Eye (tissue), 1 donor: ENCODE data around the gene PAX8.

Source experiments
- DNase-seq: peaks from one replicate; pipeline ENCODE4 v3.0.0-alpha.2; 2015

The PAX8 gene

DNA sequence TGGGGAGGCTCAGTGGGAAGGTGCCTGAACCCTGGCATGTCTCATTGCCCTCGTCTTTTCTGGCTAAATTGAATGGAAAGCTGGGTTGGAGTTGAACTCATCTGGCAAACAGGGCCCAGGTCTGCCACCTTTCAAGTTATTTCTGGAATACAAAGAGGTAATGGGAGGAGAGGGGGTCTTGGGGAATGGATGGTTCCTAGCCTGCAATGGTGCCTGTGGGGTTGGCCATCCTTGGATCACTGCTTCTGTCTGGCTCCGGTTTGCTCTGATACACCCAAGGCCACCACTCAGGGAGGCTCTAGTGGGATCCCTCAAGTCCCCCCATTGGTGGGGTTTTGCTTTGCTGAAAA is 59.7 kb downstream of the PAX8 start:
- DNase-seq, result no peak

DNA sequence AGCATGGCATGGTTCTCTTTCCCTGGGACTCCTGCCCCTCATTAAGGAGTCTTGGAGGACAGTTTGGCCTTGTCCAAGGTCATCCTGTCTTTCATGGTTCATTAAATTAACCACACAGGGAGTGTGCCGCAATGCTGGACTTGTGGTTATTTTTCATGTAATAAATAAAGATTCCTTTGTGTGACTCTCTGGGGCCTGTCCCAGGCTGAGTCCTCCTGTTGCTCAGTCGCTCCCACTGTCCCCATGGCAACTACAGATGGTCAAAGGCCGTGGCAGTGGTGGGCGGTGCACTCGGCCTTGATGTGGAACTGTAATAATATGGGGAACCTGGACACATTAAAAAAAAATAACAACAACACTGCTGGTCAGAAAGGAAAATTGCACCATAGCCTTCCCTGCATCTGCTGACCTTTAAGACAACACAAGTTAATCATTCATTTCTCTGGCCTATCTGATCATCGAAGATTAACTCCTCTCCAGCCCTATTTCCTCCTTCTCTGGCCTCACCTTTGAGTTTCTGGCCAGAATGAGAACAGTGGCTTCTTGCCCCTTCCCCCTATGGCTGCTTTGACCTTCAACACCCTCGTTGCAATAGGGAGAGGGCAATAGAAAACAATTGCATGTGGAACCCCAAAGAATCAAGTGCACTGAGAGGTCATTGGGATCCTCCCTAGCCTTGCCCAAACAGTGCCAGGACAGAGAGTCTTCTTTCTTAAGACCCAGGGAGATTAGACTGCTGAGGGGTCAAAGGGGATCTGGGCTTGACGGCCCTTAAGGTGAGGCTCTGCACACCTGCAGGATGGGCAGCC is 60.2 kb downstream of the PAX8 start:
- DNase-seq, result peak; percentile 79

DNA sequence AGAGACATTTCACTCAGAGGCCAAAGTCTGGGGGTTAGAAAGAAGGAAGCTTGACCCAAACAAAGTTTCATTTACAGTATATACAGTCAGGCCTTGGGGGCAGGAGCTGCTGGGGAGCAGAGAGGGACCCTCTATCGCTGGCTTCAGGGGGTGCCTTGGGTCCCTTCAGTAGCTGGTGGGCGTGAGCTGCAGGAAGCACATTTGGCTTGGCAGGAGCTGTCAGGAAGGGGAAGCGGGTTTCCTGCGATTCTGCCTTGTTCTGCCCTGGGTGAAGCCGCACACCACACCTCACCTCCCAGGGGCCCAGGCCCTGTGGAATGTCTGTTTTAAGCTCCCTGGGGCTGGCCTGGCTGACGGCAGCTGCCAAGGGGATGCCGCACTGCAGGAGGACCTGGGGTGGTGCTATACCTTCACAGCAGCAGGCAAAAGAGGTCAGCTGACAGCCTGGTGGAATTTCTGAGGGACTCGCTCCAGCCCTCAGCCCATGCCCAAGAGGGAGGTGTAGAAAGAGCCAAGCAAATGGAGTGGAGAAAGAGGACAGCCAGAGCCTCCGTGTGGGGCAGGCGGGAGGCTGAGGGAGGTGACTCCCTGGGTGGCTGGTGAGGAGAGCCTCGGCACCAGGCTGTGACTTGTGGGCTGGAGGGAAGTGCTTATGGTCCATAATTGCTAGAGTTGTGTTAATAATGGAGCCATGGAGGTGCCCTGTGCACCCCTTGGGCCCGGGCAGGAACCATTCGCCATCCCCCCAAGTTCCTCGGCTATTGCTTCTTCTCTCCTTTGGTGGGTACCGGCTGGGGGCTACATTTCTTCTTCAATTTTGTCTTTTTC is 61.1 kb downstream of the PAX8 start:
- peak; percentile 64 for DNase-seq

DNA sequence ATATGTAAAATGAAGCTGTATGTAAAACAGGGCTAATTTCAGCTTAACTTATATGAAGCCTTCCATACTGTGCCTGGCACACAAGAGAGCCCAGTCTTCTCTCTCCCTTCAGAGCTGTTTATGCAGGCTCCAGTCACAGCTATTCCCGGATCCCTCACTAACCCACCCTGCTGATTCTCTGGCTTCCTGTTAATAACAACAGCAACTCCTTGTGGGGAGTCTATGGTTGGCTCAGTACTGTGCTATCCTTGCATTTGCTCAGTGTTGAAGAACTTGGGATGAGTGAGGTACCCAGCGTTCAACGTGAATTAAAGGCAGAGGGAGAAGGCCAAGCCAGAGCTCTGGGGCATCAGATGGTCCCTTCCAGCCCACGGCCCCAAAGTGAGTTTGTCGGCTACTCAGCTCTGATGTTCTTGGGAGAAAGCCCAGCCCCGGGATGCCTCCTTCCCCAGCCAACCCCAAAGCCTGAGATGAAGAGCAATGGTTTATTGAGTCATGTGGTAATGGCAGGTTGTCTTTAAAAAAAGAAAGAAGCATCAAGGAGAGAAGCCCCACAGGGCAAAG is 61.7 kb downstream of the PAX8 start:
- no peak for DNase-seq

DNA sequence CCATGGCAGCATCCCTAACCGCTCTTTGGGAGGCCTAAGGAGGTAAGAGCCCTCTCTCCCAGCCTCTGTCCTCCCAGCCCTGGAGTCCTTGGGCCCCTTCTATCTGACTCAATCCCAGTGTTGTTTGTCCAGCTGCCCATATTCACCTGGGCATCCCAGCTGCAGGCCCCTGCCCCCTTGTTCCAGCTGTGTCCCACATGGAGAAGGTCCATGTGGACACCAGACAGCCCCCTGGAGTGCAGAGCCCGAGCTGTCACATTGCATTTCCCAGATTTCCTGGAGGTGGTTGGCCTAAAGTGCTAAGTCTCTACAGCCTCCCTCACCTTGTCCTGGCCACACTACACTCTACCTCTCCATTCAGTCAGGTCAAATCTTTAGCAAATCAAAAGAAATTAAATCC is 62.4 kb downstream of the PAX8 start:
- no peak for DNase-seq

DNA sequence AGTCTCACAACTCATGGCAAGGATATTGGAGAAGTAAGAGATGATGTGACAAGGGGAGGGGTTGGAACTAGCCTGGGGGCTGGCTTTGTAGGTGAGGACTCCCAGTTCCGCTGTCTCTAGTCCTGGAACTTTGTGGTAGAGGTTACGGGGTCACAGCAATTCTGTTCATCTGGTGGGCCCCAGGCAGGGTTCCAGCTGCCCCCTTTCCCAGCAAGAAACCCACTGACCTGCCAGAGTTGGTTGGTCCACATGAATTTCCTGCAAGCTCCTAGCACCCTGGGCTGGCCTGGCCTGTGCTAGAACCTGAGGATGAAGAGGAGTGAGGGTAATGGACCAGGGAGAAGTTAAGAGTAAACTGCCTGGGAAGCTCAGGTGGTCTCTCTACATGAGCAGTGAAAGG is 63.7 kb downstream of the PAX8 start:
- no peak for DNase-seq

DNA sequence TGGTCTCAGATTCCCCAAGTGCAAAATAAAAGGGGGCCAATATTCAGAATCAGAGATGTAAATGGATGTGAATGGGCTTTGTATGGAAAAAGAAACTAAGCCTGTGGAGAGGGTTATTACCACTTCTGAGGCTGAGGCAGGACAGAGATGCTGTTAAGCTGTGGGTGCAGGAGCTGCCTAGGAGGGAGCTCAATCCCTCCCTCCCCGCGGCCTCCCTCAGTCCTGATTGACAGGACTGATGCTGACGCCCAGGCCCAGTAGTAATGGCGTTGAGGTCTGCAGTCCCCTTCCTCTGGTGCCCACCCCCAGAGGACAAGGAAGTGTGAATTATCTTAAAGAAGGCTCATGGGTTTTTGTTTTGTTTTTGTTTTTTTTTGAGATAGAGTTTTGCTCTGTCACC is 64.6 kb downstream of the PAX8 start:
- no peak for DNase-seq

DNA sequence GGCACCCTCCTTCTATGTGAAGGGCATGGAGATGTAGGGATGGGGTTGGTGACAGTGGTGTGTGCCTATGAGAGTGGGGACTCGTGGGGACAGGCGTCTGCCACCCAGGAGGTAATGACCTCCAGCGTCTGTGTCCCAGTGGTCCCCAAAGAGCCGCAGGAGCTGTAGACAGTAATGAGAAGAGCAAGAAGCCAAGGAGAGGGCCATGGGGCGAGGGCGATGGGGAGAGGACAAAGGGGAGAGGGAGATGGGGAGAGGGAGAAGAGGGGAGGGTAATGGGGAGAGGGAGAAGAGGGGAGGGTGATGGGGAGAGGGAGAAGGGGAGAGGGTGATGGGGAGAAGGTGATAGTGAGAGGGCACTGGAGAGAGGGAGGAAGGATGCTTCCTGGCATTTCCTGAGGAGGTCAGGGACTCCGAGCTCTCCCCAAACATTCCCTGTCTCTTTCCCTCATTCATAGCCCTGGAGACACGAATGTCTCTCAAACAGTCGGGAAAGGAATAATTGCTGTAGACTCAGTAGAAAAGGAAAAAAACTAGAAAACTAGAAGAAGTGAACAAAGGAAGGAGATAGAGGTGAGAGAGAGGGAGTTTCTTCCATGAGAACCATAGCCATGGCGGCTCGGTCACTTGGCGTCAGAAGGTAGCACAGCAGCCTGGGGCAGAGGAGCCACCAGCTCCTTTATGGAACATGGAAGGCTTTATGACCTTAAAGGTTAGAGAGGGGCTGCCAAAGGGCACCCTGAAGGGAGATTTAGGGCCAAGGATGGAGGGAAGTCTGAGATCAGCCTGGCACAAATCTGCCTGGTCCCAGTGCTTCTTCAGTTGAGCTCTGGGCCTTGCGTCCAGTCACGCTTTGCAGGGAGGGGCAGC is 65.4 kb downstream of the PAX8 start:
- DNase-seq, result peak; percentile 43

DNA sequence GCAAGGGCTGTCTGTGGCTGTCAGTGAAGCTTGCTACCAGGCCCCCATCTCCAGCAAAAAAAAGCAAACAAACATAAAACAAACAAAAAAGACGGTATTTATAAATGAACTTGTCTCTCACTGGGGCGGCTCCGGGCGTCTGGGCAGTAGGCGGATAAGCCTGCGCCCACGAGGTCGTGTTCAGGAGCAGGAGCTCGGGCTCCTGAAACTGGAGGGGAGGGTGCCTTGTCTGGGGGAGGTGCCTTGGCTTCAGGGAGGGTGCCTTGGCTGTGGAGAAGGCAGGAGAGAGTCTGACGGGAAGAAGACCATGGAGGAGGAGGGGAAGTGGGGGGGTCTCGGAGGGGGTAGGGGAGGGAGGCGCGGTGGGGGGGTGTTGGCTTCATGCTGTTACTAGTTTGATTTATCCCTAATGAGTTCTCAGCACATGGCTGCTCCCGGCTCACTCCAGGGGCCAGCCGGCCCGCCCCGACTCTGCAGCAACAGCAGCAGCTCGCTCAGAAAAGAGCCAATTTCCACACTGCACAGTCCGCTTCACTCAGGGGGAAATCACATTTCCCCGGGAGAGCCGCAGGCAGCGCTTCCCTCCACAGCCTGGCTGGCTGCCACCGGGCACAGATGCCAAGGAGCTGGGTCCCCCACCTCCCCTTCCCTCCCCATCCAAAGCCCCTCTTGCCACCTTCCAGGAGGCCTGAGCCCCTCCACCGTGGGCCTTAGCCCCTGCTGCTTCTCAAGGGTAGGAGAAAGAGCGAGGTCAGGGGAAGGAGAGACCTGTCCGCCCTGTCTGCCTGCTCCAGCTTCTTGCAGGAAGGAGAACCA is 66.3 kb downstream of the PAX8 start:
- DNase-seq, result peak; percentile 78

DNA sequence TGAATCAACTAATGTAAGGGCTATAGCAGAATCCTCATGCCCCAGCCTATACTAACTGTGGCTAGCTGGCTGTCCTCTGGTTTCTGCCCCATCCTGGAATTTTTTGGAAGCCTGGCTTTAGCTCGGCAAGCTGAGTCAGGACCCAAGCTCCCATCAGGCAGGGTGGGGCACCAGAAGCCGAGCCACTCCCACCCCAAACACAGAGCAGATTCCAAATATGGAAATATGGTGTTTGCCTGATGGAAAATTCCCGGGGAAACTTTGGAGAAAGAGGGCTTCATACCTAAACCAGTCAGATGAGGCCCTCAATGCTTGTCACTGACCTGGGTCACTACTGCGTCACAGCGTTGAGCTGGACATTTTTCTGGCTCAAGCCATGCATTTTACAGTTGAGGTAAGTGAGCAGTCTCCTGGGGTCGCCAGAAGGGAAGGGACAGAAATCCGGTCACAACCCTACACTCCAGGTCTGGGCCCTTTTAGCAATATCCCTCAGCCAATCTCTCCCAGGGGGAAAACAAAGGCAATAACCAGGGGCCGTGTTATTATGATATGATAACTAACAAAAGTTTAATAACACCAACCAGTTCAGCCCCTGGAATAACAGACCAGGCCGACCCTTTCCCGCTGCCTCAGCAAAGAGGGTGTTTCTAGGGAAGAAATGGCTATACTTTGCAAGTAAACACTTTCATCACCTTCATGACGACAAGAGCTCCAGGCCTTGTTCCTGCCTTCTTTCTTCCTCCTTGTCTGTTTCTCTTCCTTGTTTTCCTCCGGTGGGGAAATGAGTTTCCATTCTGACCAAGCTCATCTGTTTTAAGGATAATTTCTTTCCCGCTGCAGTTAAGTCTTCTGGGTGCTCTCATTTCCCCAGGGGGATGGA is 67.3 kb downstream of the PAX8 start:
- no peak for DNase-seq

DNA sequence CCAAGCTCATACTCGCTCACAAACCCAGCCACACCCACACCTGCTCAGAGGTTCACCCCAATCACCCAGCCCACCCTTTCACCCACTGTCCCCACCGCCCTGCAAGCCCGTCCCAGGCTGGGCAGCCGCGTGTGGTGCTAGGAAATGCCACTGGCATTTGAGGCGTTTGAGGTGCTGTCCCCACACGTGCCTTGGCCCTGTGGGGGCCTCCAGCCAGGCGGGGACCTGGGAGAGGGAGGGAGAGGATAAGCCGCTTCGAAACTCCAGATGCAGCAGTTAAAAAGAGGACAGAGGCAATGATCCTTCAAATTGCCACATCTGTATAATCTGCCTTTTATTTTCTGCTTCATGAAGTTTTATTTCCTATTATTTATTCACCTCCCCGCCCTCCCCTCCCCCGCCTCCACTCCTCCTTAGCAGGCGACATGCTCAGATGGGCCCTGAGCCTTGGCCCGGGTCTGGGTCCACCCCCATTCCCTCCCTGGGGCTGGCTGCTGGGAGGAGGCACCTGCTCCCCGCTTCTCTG is 69.0 kb downstream of the PAX8 start:
- no peak for DNase-seq

DNA sequence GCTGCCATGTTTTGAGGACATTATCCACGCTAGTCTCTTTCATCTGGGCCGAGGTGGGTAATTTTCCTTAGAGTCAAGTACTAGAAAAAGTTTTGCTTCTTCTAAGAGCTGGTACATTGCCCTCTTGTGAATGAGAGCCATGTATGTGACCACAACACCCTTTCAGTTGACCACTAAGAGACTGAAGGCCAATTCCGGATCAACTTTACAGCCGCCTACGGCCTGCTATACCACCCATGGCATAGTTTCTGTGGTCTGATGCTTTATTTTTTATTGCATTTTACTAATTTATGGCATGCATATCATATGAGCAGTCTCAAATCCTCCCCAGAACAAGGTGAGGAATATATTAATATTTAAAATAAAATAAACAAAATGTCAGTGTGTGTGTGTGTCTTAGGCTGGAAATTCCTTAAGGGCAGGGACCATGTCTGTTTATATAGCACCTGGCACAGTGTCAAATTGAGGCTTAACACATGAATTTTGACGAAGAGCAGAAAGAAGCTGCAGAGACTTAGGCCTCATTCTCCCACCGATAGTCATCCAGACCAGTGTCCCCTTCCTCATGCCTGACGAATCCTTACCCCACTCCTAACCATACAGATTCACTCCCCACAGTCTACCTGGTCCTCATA is 69.6 kb downstream of the PAX8 start:
- DNase-seq, result no peak

DNA sequence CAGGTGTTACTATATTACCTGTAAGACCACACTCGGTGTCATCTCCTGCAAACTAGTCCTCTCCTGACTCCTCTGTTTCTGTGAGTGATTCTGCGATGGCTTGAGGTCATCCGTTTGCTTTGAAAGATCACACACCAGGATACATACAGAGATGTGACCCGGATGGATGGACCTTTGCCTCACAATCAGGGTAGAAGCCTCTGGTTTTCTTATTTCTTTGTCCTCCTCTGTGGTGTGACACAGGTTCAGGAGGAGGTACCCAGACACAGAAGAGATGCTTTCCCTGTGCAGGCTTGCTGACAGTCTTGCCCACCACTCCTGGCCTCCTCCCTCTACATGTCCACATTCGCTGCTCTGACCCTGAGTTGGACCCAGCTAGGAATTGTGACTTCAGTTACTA is 70.3 kb downstream of the PAX8 start:
- DNase-seq, result no peak

DNA sequence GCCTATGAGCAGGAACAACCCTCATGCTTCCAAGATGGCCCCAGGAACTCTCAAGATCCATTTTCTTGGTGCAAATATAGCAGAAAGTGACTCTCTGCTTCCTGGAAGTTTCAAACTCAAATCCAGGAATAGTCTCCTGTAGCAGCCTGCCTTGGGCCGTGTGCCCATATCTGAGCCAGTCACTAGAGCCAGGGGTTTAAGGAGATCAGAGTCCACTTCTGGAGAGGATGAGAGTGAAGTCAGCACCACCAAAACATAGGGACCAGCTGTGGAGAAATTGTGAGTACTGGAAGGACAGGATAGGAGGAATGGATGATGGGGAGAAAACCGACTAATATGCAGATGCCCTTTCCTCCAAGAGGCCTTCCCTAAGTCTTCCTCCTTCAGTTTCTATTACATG is 71.7 kb downstream of the PAX8 start:
- no peak for DNase-seq

DNA sequence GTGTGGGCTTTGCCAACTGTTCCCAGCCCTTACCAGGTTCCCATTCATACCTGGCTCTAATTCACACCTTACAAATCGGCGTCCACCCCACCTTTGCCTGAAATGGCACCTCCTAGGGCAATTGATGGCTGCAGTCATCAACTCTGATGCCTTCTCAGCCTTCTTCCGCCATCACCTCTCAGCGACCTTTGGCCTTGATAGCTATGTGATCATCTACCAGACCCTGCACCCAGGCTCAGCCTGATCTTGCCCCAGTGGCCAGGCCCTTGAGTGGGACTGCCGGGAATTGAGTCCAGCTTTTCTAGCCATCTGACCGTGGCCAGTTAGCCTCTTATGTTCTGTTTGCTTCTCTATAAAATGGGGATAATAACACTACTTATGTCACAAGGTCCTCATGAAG is 72.5 kb downstream of the PAX8 start:
- no peak for DNase-seq

DNA sequence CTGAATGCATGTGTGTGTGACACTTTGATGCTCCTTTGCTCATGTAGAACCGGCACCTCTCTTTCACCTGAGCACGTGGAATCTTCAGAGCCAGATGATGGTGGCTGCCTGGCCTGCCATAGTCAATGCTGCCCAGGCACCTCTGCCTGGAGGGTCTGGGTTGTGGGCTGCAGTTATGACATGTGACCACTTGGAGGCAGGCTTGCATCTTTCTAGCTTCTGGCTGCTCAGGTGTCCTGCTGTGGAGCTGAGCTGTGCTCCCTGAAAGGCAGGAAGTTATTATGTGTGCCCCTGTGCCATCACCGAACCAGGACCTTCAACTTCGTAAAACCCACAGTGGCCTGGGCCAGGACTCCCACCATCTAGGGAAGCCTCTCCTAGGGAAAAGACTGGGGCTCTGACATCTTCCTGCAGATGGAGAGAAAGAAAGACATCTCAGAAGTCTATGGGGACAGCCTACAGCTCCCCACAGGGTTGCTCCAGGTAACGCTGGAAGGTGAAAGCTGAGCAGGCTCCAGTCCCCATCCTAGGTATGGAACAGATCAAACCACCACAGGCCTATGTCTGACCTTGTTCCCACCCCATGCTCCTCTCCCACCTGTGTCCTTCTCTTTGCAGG is 74.7 kb downstream of the PAX8 start:
- peak; percentile 94 for DNase-seq

DNA sequence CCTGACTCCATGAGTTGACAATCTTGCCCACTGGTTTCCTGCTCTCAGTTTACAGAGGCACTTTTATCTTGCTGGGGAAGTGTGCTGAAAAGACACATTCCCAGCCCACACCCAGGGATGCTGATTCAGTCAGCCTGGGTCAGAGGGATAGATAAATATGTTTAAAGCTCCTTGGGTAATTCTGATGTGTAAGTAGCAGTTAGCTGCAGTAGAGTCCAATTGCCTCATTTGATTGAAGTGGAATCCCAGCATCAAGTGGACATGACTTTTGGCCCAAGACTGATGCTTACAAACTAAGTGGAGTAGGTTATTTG is 75.5 kb downstream of the PAX8 start:
- no peak for DNase-seq

DNA sequence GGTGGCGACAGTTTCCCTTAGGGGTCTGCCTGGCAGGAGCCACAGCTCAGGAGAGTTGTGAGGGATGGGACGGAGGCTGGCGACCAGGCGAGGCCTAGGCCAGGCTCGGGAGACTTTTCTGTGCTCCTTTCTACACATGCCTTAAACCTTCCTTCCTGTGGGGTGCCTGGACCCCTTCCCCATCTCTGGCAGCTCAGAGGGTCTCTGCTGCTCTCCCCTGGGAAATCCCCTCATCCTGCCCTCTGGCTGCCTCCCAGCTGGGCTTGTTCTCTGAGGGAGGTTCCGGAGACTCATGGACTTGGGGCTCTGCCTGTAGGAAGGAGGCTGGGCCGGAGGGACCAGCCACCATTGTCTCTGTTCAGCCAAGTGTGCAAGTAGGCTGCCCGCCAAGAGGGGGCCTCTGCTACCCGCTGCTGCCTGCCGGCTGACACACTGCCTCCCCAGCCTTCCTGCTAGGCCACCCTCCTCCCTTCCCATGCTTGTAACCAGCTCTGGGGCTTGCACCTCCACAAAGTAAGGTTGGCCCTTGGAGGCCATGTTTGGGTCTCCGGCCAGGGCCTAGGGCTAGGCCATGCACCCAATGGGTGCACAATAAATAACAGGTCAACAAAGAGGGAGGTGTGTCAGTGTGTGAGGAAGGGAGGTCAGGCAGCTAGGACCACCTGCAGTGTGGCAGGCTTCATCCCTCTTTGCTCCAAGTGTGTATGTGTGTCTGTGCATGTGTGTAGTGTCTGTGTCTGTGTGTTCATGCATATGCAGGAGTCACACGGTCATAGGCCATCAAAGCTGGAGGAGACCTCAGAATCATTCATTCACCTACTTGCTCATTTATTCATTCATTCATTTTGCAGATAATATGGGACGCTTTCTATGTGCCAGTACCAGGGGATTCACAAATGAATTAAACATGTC is 76.2 kb downstream of the PAX8 start:
- peak; percentile 82 for DNase-seq
